OCI-LY3 (cell line): ENCODE measurements around the gene STARD3NL.
A peak's percentile ranks its signal among the peaks of the same experiment; 100 is the strongest.

Experiments used
- CTCF ChIP-seq: fragments of 200-600, 300-600 bp; sonication (generic); IDR thresholded peaks from 2 replicates; pipeline ENCODE4 v1.5.1; 2014; ENCODE audit warnings: antibody characterized with exemption, low read length, low read depth
- EZH2phosphoT487 ChIP-seq: fragments of 200-600 bp; shearing (Covaris generic); IDR thresholded peaks from 2 replicates; pipeline ENCODE4 v1.6.1; 2018; ENCODE audit warnings: antibody characterized with exemption, mixed run types, low read depth

- TF ChIP-seq CTCF: peak; percentile 93
- no peak for TF ChIP-seq EZH2phosphoT487
These were observed 38.0 kb downstream of the STARD3NL start for GRCh38 chr7:38215735-38216670.
